SKM-1 (cell line): ENCODE data around the gene A4GALT.

ENCODE experiments used
- DNase-seq: peaks from one replicate; lab custom pipeline; 2025; ENCODE audit not compliant: unreplicated experiment; lab: John Stamatoyannopoulos, UW

The A4GALT gene

DNA sequence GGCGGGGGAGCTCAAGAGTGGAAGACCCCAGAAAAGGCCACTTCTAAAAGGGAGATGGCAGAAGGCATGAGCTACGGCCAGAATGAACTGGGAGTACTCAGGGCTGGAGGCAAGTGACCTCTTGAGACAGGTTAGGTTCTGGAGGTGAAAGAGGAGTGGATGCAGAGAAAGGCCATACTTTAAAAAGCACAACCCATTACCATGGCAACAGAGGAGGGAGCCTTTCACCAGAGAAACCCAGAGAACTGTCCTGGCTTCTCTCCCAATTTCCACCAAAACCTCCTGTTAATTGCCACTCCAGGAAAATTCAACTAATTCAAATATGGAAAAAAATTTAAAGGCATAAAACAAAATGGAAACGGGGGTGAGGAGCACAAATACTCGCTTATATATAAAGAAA lies 15.8 kb downstream of the A4GALT start:
- DNase-seq: no peak

DNA sequence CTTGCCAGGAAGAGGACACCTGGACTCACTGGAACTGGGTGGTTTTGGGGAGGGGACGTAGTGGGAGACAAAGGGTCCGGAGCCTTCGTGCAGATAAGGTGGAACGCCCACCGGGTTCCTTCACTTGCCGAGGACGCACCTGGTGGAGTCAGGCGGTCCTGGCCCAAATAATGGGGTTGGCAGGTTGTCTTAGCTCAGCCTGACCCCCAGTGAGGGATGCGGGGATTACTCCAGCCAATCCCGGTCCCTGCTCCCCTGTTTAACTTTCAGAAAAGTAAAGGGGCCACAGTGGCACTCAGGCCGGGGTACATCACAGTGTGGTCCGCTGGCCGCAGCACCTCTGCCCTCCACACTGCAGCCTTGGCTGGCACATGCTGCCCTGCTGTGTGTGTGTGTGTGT lies 18.0 kb downstream of the A4GALT start:
- no peak for DNase-seq

DNA sequence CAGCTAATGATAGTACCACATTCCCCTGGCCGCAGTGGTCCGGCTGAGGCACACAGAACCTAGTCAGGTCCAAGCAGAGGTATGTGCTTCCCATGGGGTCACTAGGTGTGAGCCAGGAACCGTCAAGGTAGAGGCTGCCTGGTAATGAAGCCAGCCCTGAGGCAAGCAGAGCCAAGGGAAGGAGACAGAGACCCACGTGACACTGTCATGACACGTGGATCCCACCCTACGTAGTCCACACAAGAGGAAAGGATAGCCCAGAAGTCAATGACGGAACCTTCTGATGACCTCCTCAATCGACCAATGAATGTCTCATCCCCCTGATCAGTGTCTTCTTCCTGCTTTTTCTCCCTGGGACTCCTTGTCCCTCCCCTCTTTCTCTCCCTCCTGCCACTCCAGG lies 19.0 kb downstream of the A4GALT start:
- DNase-seq: no peak

DNA sequence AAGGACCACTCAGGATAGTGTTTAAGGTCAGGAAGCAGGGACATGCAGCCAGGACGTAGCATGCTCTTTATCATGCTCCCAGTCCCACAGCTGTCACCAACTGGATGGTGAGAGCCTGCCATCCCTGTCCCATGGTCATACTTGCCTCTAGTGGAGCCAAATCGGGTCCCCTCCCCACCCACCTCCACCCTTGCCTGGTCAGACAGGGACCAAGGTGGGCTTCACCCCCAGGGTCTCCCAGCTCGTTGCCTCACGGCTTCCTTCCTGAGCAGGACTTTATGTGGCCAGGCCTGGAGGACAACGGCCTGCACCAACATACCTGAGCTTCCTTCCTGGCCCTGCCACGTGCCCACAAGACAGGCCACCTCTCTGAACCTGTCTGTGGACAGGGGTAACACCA lies 19.8 kb downstream of the A4GALT start:
- DNase-seq: no peak

DNA sequence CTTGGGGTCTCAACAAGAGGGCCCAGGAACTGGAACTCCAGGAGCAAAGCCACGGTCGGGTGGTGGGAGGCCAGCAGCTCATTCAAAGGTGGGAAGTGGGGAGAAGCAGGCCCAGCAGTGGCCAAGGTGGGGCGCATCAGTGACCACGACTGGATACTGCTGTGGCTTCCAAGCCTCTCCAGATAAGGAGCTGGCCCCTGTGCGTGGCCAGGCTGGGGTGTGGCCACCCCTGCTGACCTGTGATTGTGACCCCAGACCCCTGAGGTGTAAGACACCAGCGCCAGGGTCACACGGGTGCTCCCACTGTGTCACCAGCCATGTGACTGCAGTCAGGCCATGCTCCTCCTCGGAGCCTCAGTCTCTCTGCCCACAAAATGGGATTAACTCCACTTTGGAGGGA lies 20.3 kb downstream of the A4GALT start:
- no peak for DNase-seq

DNA sequence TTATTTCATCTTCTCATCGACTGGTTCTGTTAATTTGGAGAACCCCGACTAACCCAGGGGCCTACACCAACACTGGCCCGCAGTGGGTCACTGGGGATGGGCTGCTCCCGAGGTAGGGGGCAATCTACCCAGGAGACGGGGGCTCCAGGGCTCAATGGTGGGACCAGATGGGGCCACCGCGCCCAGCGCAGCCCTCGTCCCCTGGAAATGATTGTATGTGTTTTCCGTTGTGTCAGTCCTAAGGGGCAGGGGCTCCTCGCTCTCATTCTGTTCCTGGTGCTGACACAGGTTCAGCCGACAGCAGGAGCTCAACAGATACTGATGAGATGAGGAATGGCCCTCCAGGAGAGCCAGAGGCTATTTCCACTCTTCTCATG lies 20.7 kb downstream of the A4GALT start:
- no peak for DNase-seq

DNA sequence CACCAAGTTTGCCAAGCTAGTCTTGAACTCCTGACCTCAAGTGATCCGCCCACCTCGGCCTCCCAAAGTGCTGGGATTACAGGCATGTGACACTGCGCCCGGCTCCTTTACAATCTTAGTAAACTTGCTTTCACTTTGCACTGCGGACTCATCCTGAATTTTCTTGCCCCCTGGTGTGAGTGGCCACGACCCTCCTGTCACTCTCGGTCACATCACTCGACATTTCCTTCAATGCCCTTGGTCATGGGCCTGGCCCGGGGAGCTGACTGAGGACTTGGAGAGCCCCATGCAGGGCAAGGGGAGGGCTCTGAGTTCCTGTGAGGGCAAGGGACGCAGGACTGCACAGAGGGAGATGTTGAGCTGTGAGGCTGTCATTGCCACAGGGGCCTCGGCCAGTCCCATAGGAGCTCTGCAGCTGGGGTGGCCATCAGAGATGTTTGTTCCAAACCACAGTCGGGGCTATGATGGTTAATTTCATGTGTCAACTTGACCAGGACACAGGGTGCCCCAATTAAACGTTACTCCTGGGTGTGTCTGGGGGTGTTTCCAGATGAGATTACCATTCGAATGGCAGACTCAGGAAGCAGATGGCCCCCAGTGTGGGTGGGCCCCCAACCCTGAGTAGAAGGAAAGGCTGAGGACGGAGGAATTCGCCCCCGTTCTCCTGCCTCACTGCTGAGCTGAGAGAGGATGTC lies 21.2 kb downstream of the A4GALT start:
- DNase-seq: no peak

DNA sequence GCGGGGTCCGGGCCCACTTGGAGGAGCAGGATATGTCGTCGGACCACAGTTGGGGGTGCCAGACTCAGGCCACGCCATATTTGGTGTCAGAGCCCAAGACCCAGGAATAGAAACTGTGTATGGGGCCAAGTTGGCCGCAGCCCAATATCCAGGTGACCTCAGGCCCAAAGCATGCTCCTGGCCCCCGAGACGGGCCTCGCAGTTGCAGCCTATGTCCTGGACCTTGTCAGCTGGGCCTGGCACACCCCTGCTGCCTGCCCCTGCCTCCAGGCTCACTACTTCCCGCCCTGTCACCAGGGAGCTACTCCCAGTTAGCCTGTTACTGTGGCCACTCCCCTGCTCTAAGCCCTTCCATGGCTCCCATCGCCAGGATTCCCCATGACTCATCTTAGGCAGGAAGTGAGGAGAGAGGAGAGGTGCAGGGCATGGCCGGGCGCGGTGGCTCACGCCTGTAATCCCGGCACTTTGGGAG lies 23.1 kb downstream of the A4GALT start:
- DNase-seq: no peak

DNA sequence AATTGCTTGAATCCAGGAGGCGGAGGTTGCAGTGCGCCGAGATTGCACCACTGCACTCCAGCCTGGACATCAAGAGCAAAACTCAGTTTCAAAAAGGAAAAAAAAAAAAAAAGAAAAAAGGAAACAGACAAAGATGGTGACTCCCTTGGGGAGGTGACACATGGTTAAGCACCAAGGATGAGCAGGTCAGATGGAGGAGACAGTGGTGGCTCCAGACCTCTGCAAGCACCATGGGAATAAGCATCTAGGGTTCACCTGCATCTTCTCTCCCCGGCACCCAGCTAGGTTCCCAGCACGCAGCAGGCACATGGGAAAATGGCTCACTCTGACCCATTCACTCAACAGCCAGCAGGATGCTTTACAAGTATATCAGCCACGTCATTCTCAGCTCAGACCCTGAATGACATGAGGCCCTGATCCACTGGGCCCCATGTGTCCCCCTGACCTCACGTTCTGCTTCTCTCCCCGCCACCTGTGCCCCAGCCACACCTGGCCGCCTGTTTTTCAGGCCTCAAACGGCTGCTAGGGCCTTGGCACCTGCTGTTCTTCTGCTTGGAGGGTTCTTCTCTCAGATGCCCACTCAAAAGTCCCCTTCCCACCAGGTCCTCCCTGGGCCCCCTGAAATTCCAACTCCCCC lies 24.2 kb downstream of the A4GALT start:
- no peak for DNase-seq

DNA sequence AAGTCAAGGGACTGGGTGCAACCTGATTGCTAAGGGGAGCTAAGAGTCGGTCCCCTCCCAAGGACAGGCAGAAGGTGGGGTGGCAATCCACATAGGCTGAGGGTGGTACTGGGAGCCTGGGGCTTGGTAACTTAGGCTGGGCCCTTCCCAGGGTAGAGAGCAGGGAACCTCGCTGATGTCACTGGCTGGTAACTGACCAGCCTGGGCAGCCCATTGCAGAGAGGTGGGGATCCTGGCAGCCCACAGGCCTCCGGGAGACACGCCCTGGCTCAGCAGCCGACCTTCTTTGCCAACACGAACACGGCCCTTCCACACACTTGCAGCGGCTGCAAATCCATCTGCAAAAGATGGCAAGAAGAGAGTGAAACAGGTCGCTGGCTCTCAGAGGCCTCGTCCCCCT lies 25.4 kb downstream of the A4GALT start:
- DNase-seq: no peak

DNA sequence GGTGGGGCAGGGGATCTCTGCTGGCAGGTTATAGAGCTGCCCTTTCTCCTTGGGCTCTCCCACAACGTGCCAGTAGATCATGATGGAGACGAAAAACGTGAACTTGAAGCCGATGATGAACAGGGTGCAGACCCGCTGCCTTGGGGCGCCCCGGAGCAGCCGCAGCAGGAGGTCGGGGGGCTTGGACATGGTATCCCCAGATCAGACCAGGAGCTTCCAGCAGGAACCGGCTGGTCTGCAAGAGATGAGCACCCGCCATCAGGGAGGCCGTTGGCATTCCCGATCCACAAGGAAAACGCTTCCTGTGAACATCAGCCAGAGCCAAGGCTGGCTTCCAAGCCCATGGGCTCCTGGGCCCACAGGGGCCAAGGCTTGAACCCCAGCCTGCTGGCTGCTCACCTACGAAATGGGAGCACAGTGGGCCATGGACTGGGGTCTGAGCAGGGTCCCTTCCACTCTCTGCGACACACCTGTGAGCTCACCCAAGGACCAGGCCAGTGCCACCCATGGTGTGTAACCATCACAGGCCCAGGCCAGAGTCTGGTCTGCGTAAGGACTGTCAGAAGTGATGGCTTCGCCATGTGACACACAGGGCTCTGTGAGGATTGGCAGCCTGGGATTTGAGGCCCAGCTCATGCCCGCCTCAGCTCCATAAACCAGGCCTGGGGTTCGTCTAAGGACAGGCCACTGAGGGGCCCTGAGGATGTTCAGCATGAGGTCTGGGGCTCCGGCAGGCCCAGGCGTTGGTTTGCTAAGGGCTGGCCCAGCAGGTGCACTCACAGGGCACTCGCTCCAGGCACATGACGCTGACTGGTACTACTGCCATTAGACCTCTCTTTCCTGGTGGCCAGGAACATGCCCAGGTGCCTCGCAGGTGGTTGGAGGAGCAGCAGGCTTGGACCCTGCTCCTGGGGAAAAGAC lies 26.6 kb downstream of the A4GALT start:
- DNase-seq: no peak

DNA sequence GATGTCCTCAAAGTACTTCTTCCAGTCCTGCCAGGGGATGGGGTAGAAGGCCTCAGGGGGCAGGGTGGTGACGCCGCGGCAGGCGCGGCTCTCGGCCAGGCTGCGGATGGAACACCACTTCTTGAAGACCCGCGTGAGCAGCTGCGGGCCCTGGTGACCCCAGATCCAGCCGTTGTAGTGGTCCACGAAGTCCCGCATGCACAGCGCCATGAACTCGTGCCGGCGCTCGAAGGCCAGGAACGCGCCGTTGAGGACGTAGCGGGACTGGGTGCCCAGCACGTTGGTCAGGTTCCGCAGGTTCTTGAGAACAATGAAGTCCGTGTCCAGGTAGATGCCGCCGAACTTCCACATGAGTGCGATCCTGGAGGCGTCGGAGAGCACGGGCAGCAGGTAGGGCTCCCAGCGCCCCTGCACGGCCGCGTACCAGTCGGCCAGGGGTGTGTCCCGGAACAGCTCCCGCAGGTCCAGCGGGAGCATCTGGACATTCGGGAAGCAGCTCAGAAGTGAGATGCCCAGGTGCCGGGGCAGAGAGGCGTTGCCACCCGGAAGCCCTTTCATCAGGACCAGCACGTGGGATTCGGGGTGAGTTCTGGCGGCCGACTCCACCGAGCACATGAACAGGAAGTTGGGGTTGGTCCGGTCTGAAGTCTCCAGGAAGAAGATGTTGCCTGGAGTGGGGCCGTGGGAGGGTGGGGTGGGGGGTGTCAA lies 27.5 kb downstream of the A4GALT start:
- no peak for DNase-seq

DNA sequence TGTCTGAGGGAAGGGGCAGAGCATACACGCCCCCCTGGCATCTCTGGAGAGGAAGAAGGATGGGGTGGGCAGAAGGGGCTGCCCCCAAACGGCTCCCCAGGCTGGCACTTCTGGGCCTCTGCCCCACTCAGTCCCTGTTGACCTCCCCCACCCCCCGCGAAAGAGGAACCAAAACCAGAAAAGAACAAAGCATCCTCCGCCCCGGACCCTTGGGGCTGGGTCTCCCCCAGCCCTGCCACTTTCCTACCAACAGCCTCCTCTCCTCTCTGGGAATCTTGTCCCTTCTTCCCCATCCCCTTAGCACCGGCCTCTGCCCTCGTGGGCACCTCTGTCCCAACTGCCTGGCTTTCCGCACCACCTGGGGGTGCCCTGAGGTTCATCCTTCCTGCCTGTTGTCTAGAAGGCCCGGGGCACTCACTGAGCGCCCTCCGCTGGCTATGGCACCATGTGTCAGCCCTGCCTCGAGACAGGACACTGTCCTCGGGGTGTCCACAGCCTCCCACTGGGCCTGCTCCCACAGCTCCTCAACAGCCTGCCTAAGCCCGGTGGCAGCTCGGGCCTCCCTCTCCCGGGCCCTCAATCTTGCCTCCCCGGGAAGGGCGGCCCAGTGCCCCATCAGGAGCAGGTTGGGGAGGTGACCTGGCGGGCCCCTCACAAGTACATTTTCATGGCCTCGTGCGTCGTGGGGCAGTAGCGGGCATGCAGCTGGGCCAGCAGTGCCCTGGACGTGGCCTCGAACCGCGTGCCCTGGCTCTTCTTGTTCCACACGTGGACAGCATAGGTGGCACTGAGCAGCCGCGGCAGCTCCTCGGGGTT lies 28.2 kb downstream of the A4GALT start:
- no peak for DNase-seq

DNA sequence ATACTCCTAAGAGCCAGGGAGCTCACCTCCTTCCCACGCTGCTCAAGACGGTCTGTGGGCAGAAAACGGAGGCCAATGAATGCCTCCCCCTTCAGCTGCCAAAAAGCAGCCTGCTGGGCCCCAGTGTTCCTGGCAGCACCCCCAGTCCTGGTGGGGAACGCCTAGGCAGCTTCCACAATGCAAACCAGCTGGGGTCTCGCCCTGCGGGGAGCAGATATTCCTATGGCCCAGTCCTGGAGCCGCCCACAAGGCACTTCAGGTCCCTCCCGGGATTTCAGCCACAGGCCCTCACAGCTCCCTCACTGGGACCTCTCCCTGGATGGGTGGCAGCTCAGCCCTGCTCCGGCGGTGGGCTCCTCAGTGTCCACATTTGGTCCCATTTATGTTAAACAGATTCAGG lies 29.2 kb downstream of the A4GALT start:
- DNase-seq: no peak

DNA sequence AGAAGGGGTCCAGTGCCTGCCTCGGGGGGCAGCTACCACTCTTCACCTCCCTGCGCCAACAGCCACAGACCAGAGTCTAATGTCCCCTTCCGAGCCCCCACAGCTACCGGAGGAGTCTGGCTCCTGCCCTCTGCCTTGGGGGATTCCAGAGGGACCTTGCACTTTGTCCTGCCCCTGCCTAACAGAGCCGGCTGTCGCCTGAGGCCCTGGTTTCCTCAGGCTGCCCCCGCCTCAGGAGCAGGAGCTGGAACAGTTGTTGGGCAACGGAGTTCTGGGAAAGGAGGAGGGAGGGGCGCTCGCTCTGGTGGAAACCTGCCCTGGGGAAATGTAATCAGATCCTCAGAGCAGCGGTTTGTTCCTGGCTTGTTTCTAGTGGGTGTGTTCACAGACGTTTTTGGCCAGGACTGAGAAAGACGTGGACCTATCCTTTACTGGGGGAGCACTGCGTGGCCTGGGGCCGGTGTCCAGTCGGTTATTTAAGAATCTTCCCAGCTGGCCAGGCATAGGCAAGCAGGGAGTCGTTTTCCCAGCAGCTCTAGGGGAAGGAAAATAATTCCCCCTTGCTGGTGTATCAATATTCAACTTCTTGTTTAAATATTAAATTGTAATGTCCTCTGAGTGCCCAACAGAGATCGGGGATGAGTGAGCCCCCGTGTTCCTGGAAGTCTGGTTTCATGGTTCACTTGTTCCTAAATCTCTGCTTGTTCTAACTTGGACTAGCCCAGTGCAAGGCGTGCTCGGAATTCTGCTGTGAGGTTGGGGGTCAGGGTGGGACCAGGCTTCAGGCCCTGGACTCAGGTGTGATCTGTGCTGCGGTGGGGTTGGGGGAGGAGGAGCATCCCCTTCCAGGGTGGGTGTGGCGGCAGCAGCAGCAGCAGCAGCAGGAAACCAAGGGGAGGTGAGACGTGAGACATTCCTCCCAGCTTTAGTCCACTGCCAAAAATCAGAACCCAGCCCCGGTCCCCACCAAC lies 32.1 kb downstream of the A4GALT start:
- DNase-seq: no peak

DNA sequence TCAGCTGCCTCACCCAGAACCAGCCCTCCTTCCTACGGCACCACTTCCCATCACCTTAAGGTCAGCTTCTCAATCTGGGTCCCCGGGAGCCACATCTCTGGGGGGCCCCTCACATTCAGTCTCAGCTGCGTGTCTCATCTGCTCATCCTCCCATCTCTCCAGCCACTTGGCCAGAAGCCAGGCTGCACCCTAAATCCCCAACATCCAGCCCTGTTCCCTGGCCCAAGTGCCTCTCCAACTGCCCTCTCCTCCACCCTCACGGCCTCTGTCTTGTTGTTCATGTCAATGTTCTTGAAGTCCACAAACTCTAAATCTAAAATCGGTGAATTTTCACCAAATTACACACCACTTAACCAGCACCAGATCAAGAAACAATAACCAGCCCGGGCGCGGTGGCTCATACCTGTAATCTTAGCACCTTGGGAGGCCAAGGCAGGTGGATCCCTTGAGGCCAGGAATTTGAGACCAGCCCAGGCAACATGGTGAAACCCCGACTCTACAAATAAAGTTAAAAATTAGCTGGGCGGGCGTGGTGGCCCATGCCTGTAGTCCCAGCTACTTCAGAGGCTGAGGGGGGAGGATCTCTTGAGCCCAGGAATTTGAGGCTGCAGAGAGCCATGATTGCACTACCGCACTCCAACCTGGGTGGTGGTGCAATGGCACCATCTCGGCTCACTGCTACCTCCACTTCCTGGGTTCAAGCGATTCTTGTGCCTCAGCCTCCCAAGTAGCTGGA lies 33.7 kb downstream of the A4GALT start:
- no peak for DNase-seq

DNA sequence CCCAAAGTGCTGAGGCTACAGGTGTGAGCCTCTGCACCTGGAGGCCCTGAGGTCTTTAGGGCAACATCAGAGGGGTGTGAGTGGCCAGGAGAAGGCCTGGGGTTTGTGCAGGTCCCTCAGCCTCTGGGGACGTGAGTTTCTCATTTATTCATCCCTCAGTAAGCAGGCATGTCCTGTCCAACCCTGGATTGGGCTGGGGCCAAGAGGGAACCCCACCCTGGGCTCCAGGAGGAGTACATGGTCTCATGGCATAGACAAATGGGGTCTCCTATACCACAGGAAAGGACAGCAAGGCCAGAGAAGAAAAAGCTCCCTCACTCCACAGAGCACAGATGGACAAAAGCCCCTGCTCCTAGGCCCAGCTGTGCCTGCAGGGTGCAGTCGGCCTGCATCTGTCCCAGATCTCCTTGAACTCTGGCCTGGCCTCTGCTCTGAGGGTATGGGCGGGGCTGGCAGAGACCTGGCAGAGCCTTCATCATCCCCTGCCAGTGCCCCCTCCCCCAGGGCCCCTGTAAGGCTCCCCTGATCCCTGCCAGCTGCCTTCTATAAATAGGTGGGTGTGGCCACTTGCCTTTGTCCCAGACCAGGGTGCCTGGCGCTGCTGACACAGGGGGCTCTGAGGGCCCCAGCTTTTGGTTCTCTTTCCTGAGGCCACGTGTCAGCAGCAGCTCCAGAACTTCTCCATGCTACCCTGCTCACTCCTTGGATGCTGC lies 34.6 kb downstream of the A4GALT start:
- no peak for DNase-seq
